Peyer's patch (tissue), 4 donors: ENCODE results near the gene TKFC. TPM values are rescaled to one million over a fixed set of nuclear protein-coding genes. Genes with fewer than 3 reads are reported as not detected.
A peak's percentile ranks its signal among the peaks of the same experiment; 100 is the strongest.

Experiments
- DNase-seq, 3 donors: peaks; one replicate each; pipeline ENCODE4 v3.0.0-alpha.2; 2017 to 2019
- H3K27ac ChIP-seq, 4 donors: fragments of 200-600 bp; sonication (generic); one replicate each; pipeline ENCODE4 v1.5.1; 2016 to 2019
- H3K27me3 ChIP-seq, 2 donors: fragments of 200-600 bp; sonication (generic); one replicate each; pipeline ENCODE4 v1.5.1; 2019
- H3K36me3 ChIP-seq, 3 donors: fragments of 200-600 bp; sonication (generic); one replicate each; pipeline ENCODE4 v1.5.1; 2016 to 2019
- H3K4me1 ChIP-seq, 4 donors: fragments of 200-600 bp; sonication (generic); one replicate each; pipeline ENCODE4 v1.5.1; 2016 to 2019
- H3K4me3 ChIP-seq, 4 donors: fragments of 200-600 bp; sonication (generic); 1 replicate in 3 of 4; 2 replicates in 1 of 4; pipeline ENCODE4 v1.5.1; 2016 to 2019; ENCODE audit warnings: mild to moderate bottlenecking in 1 of 4
- H3K9me3 ChIP-seq, 4 donors: fragments of 200-600 bp; sonication (generic); one replicate each; pipeline ENCODE4 v1.5.1; 2016 to 2019; ENCODE audit warnings: mild to moderate bottlenecking in 1 of 4
- CTCF ChIP-seq, 6 experiments: fragments of 450-650 bp in 4 of 6; fragments of 200-600 bp in 2 of 6; sonication (generic) in 1 of 6; IDR thresholded peaks; one replicate each; pipeline ENCODE4 v1.5.1; 2017 to 2019; ENCODE audit warnings: antibody characterized with exemption in 6 of 6, mild to moderate bottlenecking in 3 of 6, moderate library complexity in 1 of 6
- POLR2A ChIP-seq, 2 donors: fragments of 450-650 bp; IDR thresholded peaks; one replicate each; pipeline ENCODE4 v1.5.1; 2017; ENCODE audit warnings: antibody characterized with exemption in 2 of 2, mild to moderate bottlenecking in 2 of 2, moderate library complexity in 2 of 2
- total RNA-seq, 4 donors: library from RNA; depleted of rRNA; stranded (reverse); fragments of >200 nt; gene quantifications; one replicate each; pipeline ENCODE4 v1.1.0, GENCODE V29; 2016

Gene TKFC
- total RNA-seq, 4 donors from 2014 or later, result 172 to 755 (median 689) TPM

DNA sequence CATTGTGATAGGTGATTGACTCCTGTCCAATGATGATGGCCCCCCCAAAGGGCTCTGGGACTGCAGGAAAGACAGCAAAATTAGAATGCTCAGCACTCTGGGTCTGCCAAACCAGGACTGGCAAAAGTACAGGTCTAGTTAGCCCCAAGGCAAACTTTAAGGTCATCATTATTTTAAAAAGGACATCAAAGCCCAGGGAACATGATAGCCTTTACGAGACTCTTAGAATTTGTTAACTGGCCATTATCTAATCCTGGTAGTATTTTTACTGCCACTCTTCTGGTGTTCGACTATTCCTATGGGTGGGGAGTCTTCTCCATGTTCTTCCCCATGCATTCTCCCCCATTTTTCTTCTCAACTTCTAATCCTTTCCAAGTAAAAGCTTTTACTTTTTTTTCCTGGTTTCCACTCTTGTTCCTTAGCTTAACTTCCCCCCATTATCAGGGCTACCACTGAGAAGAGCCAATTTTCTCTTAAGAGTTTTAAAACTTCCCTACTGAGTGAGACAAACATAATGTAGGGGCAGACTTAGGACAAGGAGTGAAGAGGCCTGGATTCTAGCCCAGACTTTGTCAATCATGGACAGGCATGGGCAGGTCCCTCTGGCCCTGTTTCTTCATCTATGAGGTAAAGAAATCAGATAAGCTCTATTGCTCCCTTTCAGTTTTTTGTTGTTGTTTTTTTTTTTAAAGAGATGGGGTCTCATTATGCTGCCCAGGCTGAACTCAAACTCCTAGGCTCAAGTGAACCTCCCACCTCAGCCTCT lies 7.2 kb upstream of the TKFC start:
- Histone ChIP-seq H3K4me1 (peaks cover 0 to 3% (median 0%) of the 10 kb centered on the region in 4 donors), H3K27ac (no peak overlapping the region), H3K27me3 (no peaks in the 10 kb centered on the region), H3K4me3 (no peak overlapping the region), H3K36me3 (peaks cover 0 to 92% (median 2%) of the 10 kb centered on the region in 3 donors), H3K9me3 (no peaks in the 10 kb centered on the region)
- DNase-seq, result no peak
- TF ChIP-seq POLR2A (IDR thresholded peaks at IDR 0.05), result no peak
- no peak for TF ChIP-seq CTCF (IDR thresholded peaks at IDR 0.05)

GRCh38 chr11:61327669-61328071 lies 5.4 kb upstream of the TKFC start:
- no peaks in the 10 kb centered on the region for H3K27me3 ChIP-seq
- no peak for DNase-seq
- H3K36me3 ChIP-seq, result peaks cover 0 to 73% (median 0%) of the 10 kb centered on the region in 3 donors
- H3K4me3 ChIP-seq, result no peak overlapping the region
- H3K4me1 ChIP-seq, result peaks cover 0 to 16% (median 10%) of the 10 kb centered on the region in 4 donors
- no peak overlapping the region for H3K27ac ChIP-seq
- TF ChIP-seq POLR2A (IDR thresholded peaks at IDR 0.05) (no peak), CTCF (IDR thresholded peaks at IDR 0.05) (no peak)
- no peaks in the 10 kb centered on the region for H3K9me3 ChIP-seq

DNA sequence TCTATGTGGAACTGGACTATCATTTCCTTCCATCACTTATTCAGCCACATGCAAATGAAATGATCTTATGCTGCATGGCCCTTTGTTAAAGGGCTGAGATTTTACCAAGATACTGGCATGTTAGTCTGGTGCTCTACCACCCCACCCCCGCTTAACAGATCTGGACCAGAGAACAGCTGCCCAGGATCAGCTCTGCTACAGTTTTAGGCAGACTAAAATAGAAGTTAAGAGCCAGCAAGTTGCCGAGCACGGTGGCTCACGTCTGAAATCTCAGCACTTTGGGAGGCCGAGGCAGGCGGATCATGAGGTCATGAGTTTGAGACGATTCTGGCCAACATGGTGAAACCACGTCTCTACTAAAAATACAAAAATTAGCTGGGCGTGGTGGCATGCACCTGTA lies 4.7 kb upstream of the TKFC start:
- TF ChIP-seq CTCF (IDR thresholded peaks at IDR 0.05), result no peak
- no peak for TF ChIP-seq POLR2A (IDR thresholded peaks at IDR 0.05)
- Histone ChIP-seq H3K4me3 (no peak overlapping the region), H3K36me3 (peaks cover 0 to 67% (median 0%) of the 10 kb centered on the region in 3 donors), H3K4me1 (peaks cover under 1 to 16% (median 10%) of the 10 kb centered on the region in 4 donors), H3K27ac (no peak overlapping the region), H3K9me3 (no peaks in the 10 kb centered on the region), H3K27me3 (no peaks in the 10 kb centered on the region)
- DNase-seq, result no peak

DNA sequence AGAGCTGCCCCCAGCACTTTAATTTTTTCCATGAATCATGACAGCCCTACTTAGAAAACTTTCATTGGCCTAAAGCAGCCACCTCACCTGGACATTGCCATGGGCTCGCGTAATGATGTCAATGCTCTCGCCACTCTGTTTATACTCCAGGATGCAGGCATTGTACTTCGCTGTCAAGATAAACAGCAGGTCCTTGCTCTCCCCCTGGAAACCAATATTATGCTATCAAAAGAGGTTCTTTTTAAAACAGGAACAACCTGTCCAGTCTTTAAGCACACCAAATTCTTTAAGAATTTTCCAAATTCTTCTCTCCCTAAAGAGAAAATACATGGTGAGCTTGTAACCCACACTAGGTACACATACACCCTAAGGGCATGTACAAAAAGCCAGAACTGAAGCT lies 3.2 kb upstream of the TKFC start:
- Histone ChIP-seq H3K9me3 (no peaks in the 10 kb centered on the region), H3K27me3 (no peaks in the 10 kb centered on the region), H3K4me1 (peaks cover 6 to 22% (median 11%) of the 10 kb centered on the region in 4 donors), H3K36me3 (peaks cover 0 to 51% (median 0%) of the 10 kb centered on the region in 3 donors), H3K27ac (no peak overlapping the region), H3K4me3 (no peak overlapping the region)
- no peak for DNase-seq
- no peak for TF ChIP-seq POLR2A (IDR thresholded peaks at IDR 0.05)

DNA sequence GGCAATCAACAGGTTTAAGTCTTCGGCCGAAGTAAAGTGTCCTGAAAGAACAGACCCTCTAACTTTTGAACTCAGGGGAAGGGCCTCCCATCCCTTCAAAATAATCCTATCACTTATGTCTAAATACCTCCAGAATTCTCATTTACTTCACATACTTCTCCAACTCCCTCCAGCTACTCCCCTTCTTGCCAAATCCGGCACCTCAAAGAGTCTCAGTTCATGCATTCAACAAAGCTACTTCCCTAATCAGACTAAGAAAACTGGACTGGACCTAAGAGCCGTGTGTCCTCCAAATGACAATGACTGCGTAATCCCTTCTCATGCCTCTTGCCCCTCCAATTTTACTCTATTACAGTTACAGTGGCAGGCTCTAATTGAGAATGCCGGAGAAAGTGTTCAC lies 1.4 kb upstream of the TKFC start:
- Histone ChIP-seq H3K4me3 (peak overlapping the region; percentile 79 to 91 (median 84)), H3K36me3 (peaks cover 0 to 36% (median 0%) of the 10 kb centered on the region in 3 donors), H3K27ac (peak overlapping the region in 1 of 4 donors; percentile 98), H3K4me1 (peaks cover 6 to 26% (median 11%) of the 10 kb centered on the region in 4 donors), H3K9me3 (no peaks in the 10 kb centered on the region), H3K27me3 (no peaks in the 10 kb centered on the region)
- DNase-seq, result no peak
- TF ChIP-seq POLR2A (IDR thresholded peaks at IDR 0.05), result no peak
- no peak for TF ChIP-seq CTCF (IDR thresholded peaks at IDR 0.05)

GRCh38 chr11:61332281-61332796 lies 689 bp upstream of the TKFC start:
- no peak for DNase-seq
- no peaks in the 10 kb centered on the region for H3K9me3 ChIP-seq

More at GRCh38 chr11:61332281-61332796, 689 bp upstream of the TKFC start:
- Histone ChIP-seq H3K4me3 (peak overlapping the region; percentile 79 to 91 (median 84)), H3K27me3 (no peaks in the 10 kb centered on the region), H3K27ac (peak overlapping the region; percentile 88 to 98 (median 94)), H3K36me3 (peaks cover 0 to 34% (median 0%) of the 10 kb centered on the region in 3 donors), H3K4me1 (peaks cover 6 to 31% (median 11%) of the 10 kb centered on the region in 4 donors)
- no peak for TF ChIP-seq CTCF (IDR thresholded peaks at IDR 0.05)
- TF ChIP-seq POLR2A (IDR thresholded peaks at IDR 0.05), result no peak
